ENCODE data around the gene PRSS21.

Gene PRSS21

GRCh38 chr16:2826591-2827373 is 9.7 kb downstream of the PRSS21 start:
- no peak for DNase-seq

GRCh38 chr16:2827374-2827791 is 10.3 kb downstream of the PRSS21 start:
- no peak for DNase-seq

GRCh38 chr16:2827831-2828520 is 10.9 kb downstream of the PRSS21 start:
- no peak for DNase-seq

- no peak for DNase-seq
Observed at GRCh38 chr16:2828521-2828840, 11.4 kb downstream of the PRSS21 start.

- DNase-seq = no peak
Observed at GRCh38 chr16:2828876-2829430, 11.9 kb downstream of the PRSS21 start.

- peak; percentile 4 for DNase-seq
Observed at GRCh38 chr16:2829501-2830354, 12.7 kb downstream of the PRSS21 start, which contains the start of gene ZG16B. TSS of gene ZG16B (plus strand) at chr16:2830303. CDS start at chr16:2830442, 139 bp downstream.

- DNase-seq = no peak
Observed at GRCh38 chr16:2830355-2830695, 13.3 kb downstream of the PRSS21 start.

- no peak for DNase-seq
Observed at GRCh38 chr16:2831203-2831602, 14.2 kb downstream of the PRSS21 start.

- DNase-seq = no peak
Observed at GRCh38 chr16:2833776-2834175, 16.7 kb downstream of the PRSS21 start.

GRCh38 chr16:2834968-2835367 is 17.9 kb downstream of the PRSS21 start:
- no peak for DNase-seq

GRCh38 chr16:2835638-2836493 is 18.8 kb downstream of the PRSS21 start:
- no peak for DNase-seq

GRCh38 chr16:2836646-2837508 is 19.8 kb downstream of the PRSS21 start:
- no peak for DNase-seq

- DNase-seq = peak; percentile 23
Observed at GRCh38 chr16:2838928-2839327, 21.9 kb downstream of the PRSS21 start.

- no peak for DNase-seq
Observed at GRCh38 chr16:2839650-2840450, 22.8 kb downstream of the PRSS21 start.

GRCh38 chr16:2840914-2841313 is 23.9 kb downstream of the PRSS21 start:
- DNase-seq = no peak

- DNase-seq = no peak
Observed at GRCh38 chr16:2841606-2842339, 24.7 kb downstream of the PRSS21 start.

GRCh38 chr16:2842340-2843000 is 25.4 kb downstream of the PRSS21 start:
- no peak for DNase-seq

- DNase-seq = no peak
Observed at GRCh38 chr16:2843526-2843925, 26.5 kb downstream of the PRSS21 start.

GRCh38 chr16:2845116-2845515 is 28.1 kb downstream of the PRSS21 start:
- no peak for DNase-seq

Measured in SHP77 treated with DMSO at 0.1 percent for 48 hours (cell line).